GM13977 (cell line): ENCODE data around the gene TNFSF8.

Source experiments
- DNase-seq: peaks from one replicate; pipeline ENCODE4 v3.0.0; 2012; ENCODE audit warnings: low spot score
- CTCF ChIP-seq: IDR thresholded peaks from 2 replicates; pipeline ENCODE4 v1.5.1; 2012; ENCODE audit warnings: mild to moderate bottlenecking, control low read depth; ENCODE audit not compliant: insufficient read depth; ENCODE audit errors: extremely low read depth, missing control alignments
- in situ Hi-C: fragments of 300-500 bp; cut with MboI; formaldehyde crosslinking; loops from one replicate; pipeline ENCODE4 v1.12.0; 2022; ENCODE audit warnings: low sequenced_read_pairs, low pct_unique_long_range_greater_than_20kb, mixed read lengths, inconsistent platforms; ENCODE audit not compliant: unreplicated experiment

TNFSF8 gene

DNA sequence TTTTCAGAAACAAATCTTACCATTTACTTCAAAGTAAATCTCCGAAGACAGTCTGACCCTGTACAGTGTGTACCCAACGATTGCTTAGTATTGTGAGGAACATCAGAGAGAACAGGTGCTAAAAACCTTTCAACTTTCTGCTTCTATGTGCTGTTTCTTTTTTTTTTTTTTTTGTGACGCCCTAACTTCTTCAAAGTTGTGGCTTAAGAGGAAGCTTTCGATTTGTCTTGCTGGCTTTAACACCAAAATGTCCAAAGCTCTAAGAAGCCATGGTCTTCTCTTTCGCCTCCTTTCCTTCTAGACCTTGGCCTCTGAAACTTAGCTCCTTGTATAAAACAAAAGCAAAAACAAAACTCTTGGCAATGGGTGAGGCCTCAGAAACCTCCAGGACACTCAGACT lies 1.2 kb downstream of the TNFSF8 start:
- TF ChIP-seq CTCF: no peak
- in situ Hi-C loops: no loop called here
- DNase-seq: peak; percentile 22

DNA sequence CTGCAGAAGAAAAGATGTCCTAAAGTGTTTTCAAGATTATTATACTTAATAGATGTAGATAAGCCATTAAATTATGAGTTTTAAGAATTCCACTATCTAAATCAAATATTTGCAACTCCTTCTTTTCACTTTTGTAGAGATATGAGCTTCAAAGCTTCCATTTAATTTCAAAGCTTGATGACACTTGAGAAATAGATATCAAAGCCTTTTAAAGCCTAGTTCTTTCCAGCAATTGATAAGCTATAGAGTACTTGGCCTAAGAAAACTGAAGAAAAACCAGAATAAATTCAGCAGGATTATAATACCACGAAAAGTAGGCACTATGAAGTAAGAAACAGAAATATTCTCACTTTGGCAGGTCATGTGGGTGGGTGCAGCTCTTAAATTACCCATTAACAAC lies 1.7 kb downstream of the TNFSF8 start:
- in situ Hi-C loops: no loop called here
- no peak for TF ChIP-seq CTCF
- no peak for DNase-seq

GRCh38 chr9:114928136-114928535 lies 2.3 kb downstream of the TNFSF8 start:
- no peak for TF ChIP-seq CTCF
- in situ Hi-C loops: no loop called here
- no peak for DNase-seq

DNA sequence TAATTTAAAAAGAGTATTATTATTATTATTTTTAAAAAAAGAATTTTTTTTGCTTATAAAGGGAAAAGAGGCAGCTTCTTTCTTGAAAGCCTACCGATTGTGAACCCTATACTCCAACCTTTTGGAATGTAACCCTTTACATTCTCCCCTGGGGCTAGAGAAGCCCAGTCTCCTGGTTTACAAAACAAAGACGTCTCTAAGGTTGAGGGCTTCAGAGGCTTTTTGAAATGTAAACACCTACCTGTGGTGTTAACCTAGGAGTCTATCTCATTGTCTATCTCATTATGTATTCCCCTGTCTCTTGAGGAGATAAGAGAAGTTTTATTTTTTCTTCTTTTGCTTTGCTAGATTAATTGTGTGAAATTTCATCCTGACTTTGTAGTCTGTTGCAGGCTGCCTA lies 4.7 kb downstream of the TNFSF8 start:
- in situ Hi-C loops: no loop called here
- no peak for TF ChIP-seq CTCF
- DNase-seq: no peak

DNA sequence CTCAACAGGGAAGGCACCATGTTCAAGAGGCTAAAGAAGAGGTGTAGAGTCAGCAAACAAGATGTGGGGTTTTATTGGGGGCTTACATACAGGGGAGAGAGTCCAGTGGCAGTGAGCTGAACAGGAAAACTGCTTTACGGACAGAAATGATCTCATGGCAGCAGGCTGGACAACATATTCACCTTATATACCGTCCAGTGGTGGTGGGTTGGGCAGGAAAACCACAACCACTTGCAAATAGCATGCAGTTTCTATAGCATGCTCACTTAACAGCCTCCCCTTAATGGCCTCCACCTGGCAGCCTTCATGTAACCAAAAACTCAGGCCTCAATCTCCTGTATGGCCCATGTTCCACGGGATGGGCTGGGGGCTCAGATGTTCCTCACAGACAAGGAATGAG lies 5.4 kb downstream of the TNFSF8 start:
- TF ChIP-seq CTCF: no peak
- in situ Hi-C loops: no loop called here

GRCh38 chr9:114924327-114924726 lies 6.1 kb downstream of the TNFSF8 start:
- no peak for TF ChIP-seq CTCF
- in situ Hi-C loops: no loop called here
- no peak for DNase-seq

More for the DNA sequence above, 5.4 kb downstream of the TNFSF8 start:
- DNase-seq: no peak

DNA sequence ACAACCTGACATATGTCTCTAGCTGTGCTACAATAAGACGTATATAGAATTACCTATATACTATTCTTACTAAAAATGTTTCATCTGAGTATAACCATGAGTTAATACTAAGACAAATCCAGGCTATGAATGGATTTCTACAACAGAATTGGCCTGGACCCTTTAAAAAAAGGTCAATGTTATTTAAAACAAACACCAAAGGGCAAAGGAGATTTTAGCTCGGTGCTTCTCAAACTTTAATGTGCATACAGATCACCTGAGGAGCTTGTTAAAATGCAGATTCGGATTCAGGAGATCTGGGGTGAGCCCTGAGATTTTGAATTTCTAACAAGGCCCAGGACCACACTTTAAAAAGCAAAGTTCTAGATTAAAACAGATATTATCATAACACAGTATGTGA lies 6.5 kb downstream of the TNFSF8 start:
- in situ Hi-C loops: no loop called here
- TF ChIP-seq CTCF: no peak
- no peak for DNase-seq
